ENCODE measurements around the gene ETF1. TPM values are rescaled to one million over a fixed set of nuclear protein-coding genes. Genes with fewer than 3 reads are reported as not detected.
A peak's percentile ranks its signal among the peaks of the same experiment; 100 is the strongest.

Gene ETF1
- total and polyA plus RNA-seq, 9 of the 15 experiments (the other 6 are each of a cell fraction or from before 2014, with no cell fraction given): 53.7 to 209 (median 164) TPM

GRCh38 chr5:138542956-138543729 is at the start of gene ETF1 (continued):
- TF ChIP-seq PHF8 (IDR thresholded peaks at IDR 0.05; ENCODE audit: borderline replicate concordance, low read length) (peak; percentile 79), ZNF639 (CRISPR knock-in tag; conservative IDR thresholded peaks at IDR 0.05 in 1 of 2, IDR thresholded peaks at IDR 0.05 in 1 of 2) (peak in 1 of 2 experiments; percentile 99; a peak in 2 of 4 replicates), ERF (CRISPR knock-in tag; IDR thresholded peaks at IDR 0.05) (peak; percentile 70; the same call in 1 of the 2 replicates), HDAC1 (IDR thresholded peaks at IDR 0.05) (peak in 1 of 2 experiments; percentile 95; a peak in 2 of 4 replicates), YY1 (IDR thresholded peaks at IDR 0.05; ENCODE audit: borderline replicate concordance in 1 of 3, control insufficient read depth in 1 of 3, extremely low read depth in 1 of 3, insufficient read depth in 3 of 3, insufficient read length in 1 of 3, insufficient replicate concordance in 2 of 3, low read depth in 1 of 3, low read length in 2 of 3) (peak in 2 of 3 experiments; percentile 76 to 90), RBM14 (IDR thresholded peaks at IDR 0.05; ENCODE audit: borderline replicate concordance, insufficient read depth, low read depth, low read length) (no peak), ZNF408 (CRISPR knock-in tag; IDR thresholded peaks at IDR 0.05; ENCODE audit: low read depth) (no peak), TBL1XR1 (IDR thresholded peaks at IDR 0.05; ENCODE audit: low read length in 2 of 2) (peak in 1 of 2 experiments; percentile 58; a peak in 1 of 4 replicates), SMARCE1 (IDR thresholded peaks at IDR 0.05) (no peak; the same call in 1 of the 2 replicates), KHSRP (IDR thresholded peaks at IDR 0.05) (0 out of 2 replicates have a peak, but pooled peaks have one; percentile 14), NELFE (IDR thresholded peaks at IDR 0.05; ENCODE audit: insufficient read depth, insufficient read length) (no peak), RFX1 (IDR thresholded peaks at IDR 0.05) (no peak), ZNF395 (CRISPR knock-in tag; IDR thresholded peaks at IDR 0.05) (peak; percentile 91), SMARCA5 (IDR thresholded peaks at IDR 0.05) (no peak), MTA3 (IDR thresholded peaks at IDR 0.05; ENCODE audit: borderline replicate concordance) (peak; percentile 89), MAX (CRISPR knock-in tag; IDR thresholded peaks at IDR 0.05) (peak; percentile 87)
- TF ChIP-seq, protein P1, sequence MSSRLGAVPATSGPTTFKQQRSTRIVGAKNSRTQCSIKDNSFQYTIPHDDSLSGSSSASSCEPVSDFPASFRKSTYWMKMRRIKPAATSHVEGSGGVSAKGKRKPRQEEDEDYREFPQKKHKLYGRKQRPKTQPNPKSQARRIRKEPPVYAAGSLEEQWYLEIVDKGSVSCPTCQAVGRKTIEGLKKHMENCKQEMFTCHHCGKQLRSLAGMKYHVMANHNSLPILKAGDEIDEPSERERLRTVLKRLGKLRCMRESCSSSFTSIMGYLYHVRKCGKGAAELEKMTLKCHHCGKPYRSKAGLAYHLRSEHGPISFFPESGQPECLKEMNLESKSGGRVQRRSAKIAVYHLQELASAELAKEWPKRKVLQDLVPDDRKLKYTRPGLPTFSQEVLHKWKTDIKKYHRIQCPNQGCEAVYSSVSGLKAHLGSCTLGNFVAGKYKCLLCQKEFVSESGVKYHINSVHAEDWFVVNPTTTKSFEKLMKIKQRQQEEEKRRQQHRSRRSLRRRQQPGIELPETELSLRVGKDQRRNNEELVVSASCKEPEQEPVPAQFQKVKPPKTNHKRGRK (tag; IDR thresholded peaks at IDR 0.05): no peak
- TF ChIP-seq, protein P2, sequence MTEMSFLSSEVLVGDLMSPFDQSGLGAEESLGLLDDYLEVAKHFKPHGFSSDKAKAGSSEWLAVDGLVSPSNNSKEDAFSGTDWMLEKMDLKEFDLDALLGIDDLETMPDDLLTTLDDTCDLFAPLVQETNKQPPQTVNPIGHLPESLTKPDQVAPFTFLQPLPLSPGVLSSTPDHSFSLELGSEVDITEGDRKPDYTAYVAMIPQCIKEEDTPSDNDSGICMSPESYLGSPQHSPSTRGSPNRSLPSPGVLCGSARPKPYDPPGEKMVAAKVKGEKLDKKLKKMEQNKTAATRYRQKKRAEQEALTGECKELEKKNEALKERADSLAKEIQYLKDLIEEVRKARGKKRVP (CRISPR knock-in tag; IDR thresholded peaks at IDR 0.05): peak; percentile 84
- TF ChIP-seq, protein P3, sequence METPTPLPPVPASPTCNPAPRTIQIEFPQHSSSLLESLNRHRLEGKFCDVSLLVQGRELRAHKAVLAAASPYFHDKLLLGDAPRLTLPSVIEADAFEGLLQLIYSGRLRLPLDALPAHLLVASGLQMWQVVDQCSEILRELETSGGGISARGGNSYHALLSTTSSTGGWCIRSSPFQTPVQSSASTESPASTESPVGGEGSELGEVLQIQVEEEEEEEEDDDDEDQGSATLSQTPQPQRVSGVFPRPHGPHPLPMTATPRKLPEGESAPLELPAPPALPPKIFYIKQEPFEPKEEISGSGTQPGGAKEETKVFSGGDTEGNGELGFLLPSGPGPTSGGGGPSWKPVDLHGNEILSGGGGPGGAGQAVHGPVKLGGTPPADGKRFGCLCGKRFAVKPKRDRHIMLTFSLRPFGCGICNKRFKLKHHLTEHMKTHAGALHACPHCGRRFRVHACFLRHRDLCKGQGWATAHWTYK (CRISPR knock-in tag; IDR thresholded peaks at IDR 0.05): peak; percentile 72
